Thyroid gland (tissue), 4 donors: ENCODE data around the gene SVIL. TPM values are rescaled to one million over a fixed set of nuclear protein-coding genes. Genes with fewer than 3 reads are reported as not detected.
"Not testable (repeated sequence)": the region's sequence is repeated elsewhere in the genome, so short reads cannot be mapped to it uniquely, and the experiment has no call there.

Experiments used
- DNase-seq, 2 donors: peaks; one replicate each; pipeline ENCODE4 v3.0.0-alpha.2; 2019
- H3K27ac ChIP-seq, 3 donors: fragments of 200-600 bp; sonication (generic); 1 replicate in 2 of 3; 2 replicates in 1 of 3; pipeline ENCODE4 v1.5.1; 2016 to 2019; ENCODE audit warnings: mild to moderate bottlenecking in 1 of 3, moderate library complexity in 1 of 3
- H3K27me3 ChIP-seq: fragments of 200-600 bp; sonication (generic); one replicate; pipeline ENCODE4 v1.5.1; 2019
- H3K36me3 ChIP-seq, 2 donors: fragments of 200-600 bp; sonication (generic); one replicate each; pipeline ENCODE4 v1.5.1; 2016 to 2019
- H3K4me1 ChIP-seq, 2 donors: fragments of 200-600 bp; sonication (generic); one replicate each; pipeline ENCODE4 v1.5.1; 2017 to 2019
- H3K4me3 ChIP-seq, 3 donors: fragments of 200-600 bp; sonication (generic); replicated peaks in 1 of 3; 1 replicate in 2 of 3; 2 replicates in 1 of 3; pipeline ENCODE4 v1.5.1; 2016; ENCODE audit warnings: mild to moderate bottlenecking in 1 of 3
- H3K9me3 ChIP-seq: fragments of 200-600 bp; sonication (generic); one replicate; pipeline ENCODE4 v1.5.1; 2017
- CTCF ChIP-seq, 6 experiments: fragments of 200-600 bp in 3 of 6; fragments of 450-650 bp in 3 of 6; sonication (generic) in 3 of 6; IDR thresholded peaks; one replicate each; pipeline ENCODE4 v1.5.1; 2016 to 2019; ENCODE audit warnings: antibody characterized with exemption in 6 of 6, mild to moderate bottlenecking in 2 of 6, inconsistent platforms in 1 of 6, moderate library complexity in 1 of 6
- POLR2A ChIP-seq, 2 donors: fragments of 450-650 bp; IDR thresholded peaks; one replicate each; pipeline ENCODE4 v1.6.1; 2017; ENCODE audit warnings: antibody characterized with exemption in 2 of 2, mild to moderate bottlenecking in 2 of 2, moderate library complexity in 1 of 2
- WGBS, 2 donors: methylation state at CpG; one replicate each; pipeline ENCODE4 v1.1.5; 2017; 5-methylcytosine and 5-hydroxymethylcytosine counted together
- intact Hi-C: fragments of 100-400 bp; cut with DNase I; formaldehyde crosslinking; loops from one replicate; pipeline ENCODE4 v1.15.1; 2023
- total RNA-seq, 4 donors: library from RNA; depleted of rRNA; stranded (reverse); fragments of >200 nt; gene quantifications; one replicate each; pipeline ENCODE4 v1.2.3, GENCODE V29; 2016

The SVIL gene
- total RNA-seq, 4 donors from 2014 or later = 59.9 to 211 (median 134) TPM

GRCh38 chr10:29486433-29486832 is 148.3 kb downstream of the SVIL start:
- no peak overlapping the region for H3K4me3 ChIP-seq
- 75 to 87% methylated on average over 1 of the region's 1 CpG for WGBS, 2 donors
- no peaks in the 10 kb centered on the region for H3K9me3 ChIP-seq
- intact Hi-C loops = no loop called here
- H3K27me3 ChIP-seq = no peaks in the 10 kb centered on the region
- peaks cover 33 to 50% of the 10 kb centered on the region in 2 donors for H3K36me3 ChIP-seq
- TF ChIP-seq CTCF (IDR thresholded peaks at IDR 0.05) = no peak
- no peak for TF ChIP-seq POLR2A (IDR thresholded peaks at IDR 0.05)
- peaks cover 12 to 16% of the 10 kb centered on the region in 2 donors for H3K4me1 ChIP-seq
- no peak overlapping the region for H3K27ac ChIP-seq
- no peak for DNase-seq

- peaks cover 12 to 16% of the 10 kb centered on the region in 2 donors for H3K4me1 ChIP-seq
- DNase-seq, H3K9me3 ChIP-seq, H3K27me3 ChIP-seq, intact Hi-C loops, H3K4me3 ChIP-seq: not testable (repeated sequence)
- H3K36me3 ChIP-seq = peaks cover 34 to 50% of the 10 kb centered on the region in 2 donors
- WGBS, 2 donors = 72 to 75% methylated on average over 8 of the region's 8 CpGs
- H3K27ac ChIP-seq = peak overlapping the region in 1 of 3 donors; percentile 45
Measured at GRCh38 chr10:29484677-29485076, 150.1 kb downstream of the SVIL start.

GRCh38 chr10:29482591-29483431 is 152.0 kb downstream of the SVIL start:
- H3K4me3 ChIP-seq = no peak overlapping the region
- H3K36me3 ChIP-seq = peaks cover 31 to 40% of the 10 kb centered on the region in 2 donors
- peak overlapping the region in 1 of 3 donors; percentile 51 for H3K27ac ChIP-seq
- 33 to 61% methylated on average over 14 of the region's 14 CpGs for WGBS, 2 donors
- H3K27me3 ChIP-seq = no peaks in the 10 kb centered on the region
- H3K4me1 ChIP-seq = peaks cover 12 to 16% of the 10 kb centered on the region in 2 donors
- TF ChIP-seq POLR2A (IDR thresholded peaks at IDR 0.05) = no peak
- no peak for TF ChIP-seq CTCF (IDR thresholded peaks at IDR 0.05)
- DNase-seq = peak; percentile 55 to 63
- intact Hi-C loops = no loop called here
- no peaks in the 10 kb centered on the region for H3K9me3 ChIP-seq

- H3K27me3 ChIP-seq = no peaks in the 10 kb centered on the region
- H3K27ac ChIP-seq = peak overlapping the region in 2 of 3 donors; percentile 36 to 51
- no peak overlapping the region for H3K4me3 ChIP-seq
- intact Hi-C loops = no loop called here
- no peak for DNase-seq
- no peaks in the 10 kb centered on the region for H3K9me3 ChIP-seq
- H3K36me3 ChIP-seq = peaks cover 32 to 40% of the 10 kb centered on the region in 2 donors
- TF ChIP-seq CTCF (IDR thresholded peaks at IDR 0.05) = no peak
- no peak for TF ChIP-seq POLR2A (IDR thresholded peaks at IDR 0.05)
- 87 to 88% methylated on average over 5 of the region's 5 CpGs for WGBS, 2 donors
- peaks cover 12 to 16% of the 10 kb centered on the region in 2 donors for H3K4me1 ChIP-seq
Measured at GRCh38 chr10:29481906-29482440, 152.8 kb downstream of the SVIL start.

- peaks cover 22 to 25% of the 10 kb centered on the region in 2 donors for H3K36me3 ChIP-seq
- no peaks in the 10 kb centered on the region for H3K27me3 ChIP-seq
- H3K4me1 ChIP-seq = peaks cover 12 to 16% of the 10 kb centered on the region in 2 donors
- H3K9me3 ChIP-seq = no peaks in the 10 kb centered on the region
- 63 to 87% methylated on average over 22 to 27 of the region's 28 CpGs for WGBS, 2 donors
- TF ChIP-seq POLR2A (IDR thresholded peaks at IDR 0.05) = no peak
- no peak for TF ChIP-seq CTCF (IDR thresholded peaks at IDR 0.05)
- intact Hi-C loops = no loop called here
- peak overlapping the region in 2 of 3 donors; percentile 24 to 39 for H3K27ac ChIP-seq
- no peak overlapping the region for H3K4me3 ChIP-seq
- DNase-seq = peak; percentile 77 to 89
Measured at GRCh38 chr10:29479981-29480954, 154.5 kb downstream of the SVIL start.
